Naive thymus-derived CD4-positive, alpha-beta T cell (primary cell): ENCODE results near the gene GABRD. TPM values are rescaled to one million over a fixed set of nuclear protein-coding genes. Genes with fewer than 3 reads are reported as not detected.

Experiments
- ATAC-seq: fragments of 150-1000 bp; cut with Tn5 transposase; 2 replicates; pipeline ENCODE4 v1.10.0; 2021; ENCODE audit warnings: mild to moderate bottlenecking, moderate library complexity
- CTCF ChIA-PET: fragments of 350-600 bp; sonication (Branson Sonifier 250); formaldehyde crosslinking; loops from one replicate; lab custom pipeline; 2021; ENCODE audit warnings: antibody characterized with exemption; lab: Charles Lee
- POLR2A ChIA-PET: fragments of 350-600 bp; sonication (Branson Sonifier 250); formaldehyde crosslinking; loops from one replicate; lab custom pipeline; 2021; ENCODE audit warnings: antibody characterized with exemption, inconsistent platforms; lab: Charles Lee
- DNase-seq, 9 donors: peaks; one replicate each; pipeline versions ENCODE4 v3.0.0 to v3.0.0-alpha.2; 2020 to 2022; ENCODE audit warnings: mixed read lengths in 1 of 9
- H3K27ac ChIP-seq: one replicate; pipeline ENCODE4 v1.7.0; 2013; ENCODE audit warnings: mild to moderate bottlenecking, low read depth, low read length, moderate library complexity
- H3K27me3 ChIP-seq, 2 donors: one replicate each; pipeline ENCODE4 v1.7.0; 2013; ENCODE audit warnings: low read length in 2 of 2, mild to moderate bottlenecking in 2 of 2, moderate library complexity in 2 of 2; ENCODE audit not compliant: control insufficient read depth in 2 of 2, insufficient read depth in 2 of 2
- H3K36me3 ChIP-seq, 3 experiments: 1 replicate in 2 of 3; 2 replicates in 1 of 3; pipeline ENCODE4 v1.7.0; 2013; ENCODE audit warnings: low read length in 3 of 3, mild to moderate bottlenecking in 3 of 3, moderate library complexity in 1 of 3; ENCODE audit not compliant: insufficient read depth in 3 of 3, control insufficient read depth in 2 of 3
- H3K4me1 ChIP-seq, 2 donors: one replicate each; pipeline ENCODE4 v1.7.0; 2013; ENCODE audit warnings: low read length in 2 of 2, mild to moderate bottlenecking in 2 of 2, moderate library complexity in 1 of 2; ENCODE audit not compliant: control insufficient read depth in 2 of 2, insufficient read depth in 2 of 2
- H3K4me3 ChIP-seq: 2 replicates; pipeline ENCODE4 v1.7.0; 2013; ENCODE audit warnings: mild to moderate bottlenecking, low read length
- H3K9me3 ChIP-seq, 3 experiments: 1 replicate in 2 of 3; 2 replicates in 1 of 3; pipeline ENCODE4 v1.7.0; 2013; ENCODE audit warnings: low read length in 3 of 3; ENCODE audit not compliant: control insufficient read depth in 2 of 3
- H3K27ac Mint-ChIP-seq, 9 donors: one replicate each; pipeline ENCODE4 v1.8.0; 2020 to 2022; ENCODE audit warnings: mixed read lengths in 9 of 9, mild to moderate bottlenecking in 8 of 9, moderate library complexity in 5 of 9, inconsistent platforms in 2 of 9
- H3K27me3 Mint-ChIP-seq, 5 donors: one replicate each; pipeline ENCODE4 v1.8.0; 2021 to 2022; ENCODE audit warnings: mixed read lengths in 5 of 5, mild to moderate bottlenecking in 1 of 5
- H3K36me3 Mint-ChIP-seq, 5 donors: one replicate each; pipeline ENCODE4 v1.8.0; 2020 to 2022; ENCODE audit warnings: mixed read lengths in 5 of 5, mild to moderate bottlenecking in 3 of 5, inconsistent platforms in 1 of 5
- H3K4me1 Mint-ChIP-seq, 7 donors: one replicate each; pipeline ENCODE4 v1.8.0; 2020 to 2022; ENCODE audit warnings: mixed read lengths in 7 of 7, mild to moderate bottlenecking in 3 of 7, inconsistent platforms in 1 of 7
- H3K4me3 Mint-ChIP-seq, 10 donors: one replicate each; pipeline ENCODE4 v1.8.0; 2020 to 2022; ENCODE audit warnings: mild to moderate bottlenecking in 10 of 10, mixed read lengths in 10 of 10, moderate library complexity in 6 of 10, inconsistent platforms in 2 of 10
- H3K9me3 Mint-ChIP-seq, 11 donors: one replicate each; pipeline ENCODE4 v1.8.0; 2020 to 2022; ENCODE audit warnings: mixed read lengths in 11 of 11, mild to moderate bottlenecking in 4 of 11, inconsistent platforms in 1 of 11, moderate library complexity in 1 of 11
- intact Hi-C, 2 donors: fragments of 100-400 bp; cut with micrococcal nuclease; formaldehyde crosslinking; loops; one replicate each; pipeline ENCODE4 v1.15.1; 2023
- polyA plus RNA-seq, 2 donors: library from polyadenylated mRNA; unstranded; fragments of 300-500 nt; fragmentation: Illumina TruSeq; gene quantifications; one replicate each; pipeline ENCODE4 v1.2.3, GENCODE V29; 2021
- total RNA-seq, 6 experiments: library from RNA in 5 of 6; stranded (reverse) in 5 of 6; gene quantifications; 1 replicate in 5 of 6; 2 replicates in 1 of 6; pipeline ENCODE4 v1.2.3 and lab custom pipeline; 2021 to 2026

GABRD gene
- total and polyA plus RNA-seq, 7 experiments from 2014 or later = 0.17 to 0.31 (median 0.21) TPM; not detected in 4

DNA sequence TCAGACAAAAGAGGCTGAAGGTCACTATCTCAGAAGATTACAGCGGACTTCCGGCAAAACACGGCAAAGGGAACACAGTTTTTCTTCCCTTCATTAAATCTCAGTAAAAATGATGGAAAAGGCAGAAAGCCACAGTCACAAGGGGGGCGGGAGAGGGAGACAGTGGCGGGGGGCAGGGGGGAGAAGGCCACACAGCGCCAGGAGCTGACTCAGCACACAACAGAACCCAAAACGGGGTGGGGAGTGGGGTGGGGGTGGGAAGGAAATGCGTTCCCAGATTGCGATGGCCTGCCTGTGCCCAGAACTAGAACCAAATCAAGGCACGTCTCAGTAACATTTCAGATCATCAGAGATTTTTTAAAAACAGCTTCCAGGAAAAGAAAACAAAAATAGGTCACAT lies 28.9 kb upstream of the GABRD start:
- Histone ChIP-seq H3K36me3 (no peaks in the 10 kb centered on the region), H3K4me3 (no peak overlapping the region), H3K9me3 (no peaks in the 10 kb centered on the region), H3K4me1 (no peaks in the 10 kb centered on the region), H3K27me3 (peaks cover 0 to 3% of the 10 kb centered on the region in 2 donors), H3K27ac (no peak overlapping the region)
- peaks cover 0 to 1% (median 0%) of the 10 kb centered on the region in 11 donors for H3K9me3 Mint-ChIP-seq
- H3K27me3 Mint-ChIP-seq = peaks cover 5 to 23% (median 12%) of the 10 kb centered on the region in 5 donors
- no peaks in the 10 kb centered on the region for H3K36me3 Mint-ChIP-seq
- H3K4me1 Mint-ChIP-seq = peaks cover 2 to 17% (median 14%) of the 10 kb centered on the region in 7 donors
- POLR2A ChIA-PET = no interaction called here
- no peak overlapping the region for H3K4me3 Mint-ChIP-seq
- intact Hi-C loops = no loop called here
- H3K27ac Mint-ChIP-seq = no peak overlapping the region
- CTCF ChIA-PET = no interaction called here
- ATAC-seq = no peak
- no peak for DNase-seq

GRCh38 chr1:1994536-1994935 lies 24.6 kb upstream of the GABRD start:
- CTCF ChIA-PET = no interaction called here
- Histone ChIP-seq H3K9me3 (no peaks in the 10 kb centered on the region), H3K27me3 (no peaks in the 10 kb centered on the region), H3K4me1 (no peaks in the 10 kb centered on the region), H3K36me3 (no peaks in the 10 kb centered on the region), H3K4me3 (no peak overlapping the region), H3K27ac (no peak overlapping the region)
- ATAC-seq (no peak), DNase-seq (no peak)
- no peak overlapping the region for H3K4me3 Mint-ChIP-seq
- peaks cover 0 to 1% (median 0%) of the 10 kb centered on the region in 11 donors for H3K9me3 Mint-ChIP-seq
- H3K27ac Mint-ChIP-seq = no peak overlapping the region
- peaks cover 5 to 10% (median 8%) of the 10 kb centered on the region in 7 donors for H3K4me1 Mint-ChIP-seq
- no peaks in the 10 kb centered on the region for H3K36me3 Mint-ChIP-seq
- POLR2A ChIA-PET = no interaction called here
- peaks cover 4 to 27% (median 15%) of the 10 kb centered on the region in 5 donors for H3K27me3 Mint-ChIP-seq
- intact Hi-C loops = no loop called here

- Mint-ChIP-seq H3K27me3 (peaks cover 12 to 42% (median 19%) of the 10 kb centered on the region in 5 donors), H3K4me3 (peak overlapping the region in 1 of 10 donors; percentile 14), H3K4me1 (peaks cover 5 to 10% (median 8%) of the 10 kb centered on the region in 7 donors), H3K27ac (peak overlapping the region in 1 of 9 donors; percentile 50), H3K9me3 (no peaks in the 10 kb centered on the region), H3K36me3 (no peaks in the 10 kb centered on the region)
- CTCF ChIA-PET = no interaction called here
- Histone ChIP-seq H3K36me3 (no peaks in the 10 kb centered on the region), H3K4me1 (no peaks in the 10 kb centered on the region), H3K27me3 (no peaks in the 10 kb centered on the region), H3K4me3 (no peak overlapping the region), H3K9me3 (no peaks in the 10 kb centered on the region), H3K27ac (no peak overlapping the region)
- intact Hi-C loops = no loop called here
- DNase-seq (peak in 1 of 9 donors; percentile 7), ATAC-seq (peak; percentile 51)
- POLR2A ChIA-PET = no interaction called here
These were observed 22.9 kb upstream of the GABRD start for GRCh38 chr1:1996207-1996651.

DNA sequence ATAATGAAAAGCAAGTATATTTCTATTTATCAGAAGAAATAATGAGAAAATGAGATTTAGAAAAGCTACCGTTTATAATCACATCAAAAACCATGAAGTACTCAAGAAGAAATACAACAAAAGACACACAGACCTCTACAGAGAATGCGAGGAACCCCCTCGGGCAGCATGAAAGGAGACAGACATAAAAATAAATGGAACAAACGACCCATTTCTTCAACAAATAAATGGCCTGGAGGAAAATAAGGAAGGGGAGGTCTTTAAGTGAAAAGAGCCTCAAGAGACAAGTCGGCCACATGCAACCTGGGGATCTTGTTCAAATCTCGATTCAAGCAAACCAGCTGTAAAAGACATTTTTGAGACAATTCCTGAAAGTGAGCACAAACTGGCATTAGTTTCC lies 21.6 kb upstream of the GABRD start:
- intact Hi-C loops = no loop called here
- no peaks in the 10 kb centered on the region for H3K9me3 ChIP-seq
- no peak for ATAC-seq
- H3K9me3 Mint-ChIP-seq = no peaks in the 10 kb centered on the region
- H3K27me3 Mint-ChIP-seq = peaks cover 19 to 50% (median 27%) of the 10 kb centered on the region in 5 donors
- CTCF ChIA-PET = no interaction called here
- peaks cover 0 to 3% (median 0%) of the 10 kb centered on the region in 5 donors for H3K36me3 Mint-ChIP-seq
- no peak for DNase-seq
- no peaks in the 10 kb centered on the region for H3K27me3 ChIP-seq
- no peaks in the 10 kb centered on the region for H3K36me3 ChIP-seq
- POLR2A ChIA-PET = no interaction called here
- H3K4me3 Mint-ChIP-seq = no peak overlapping the region
- H3K27ac Mint-ChIP-seq = no peak overlapping the region
- no peak overlapping the region for H3K27ac ChIP-seq
- H3K4me1 ChIP-seq = no peaks in the 10 kb centered on the region
- H3K4me1 Mint-ChIP-seq = peaks cover 5 to 10% (median 8%) of the 10 kb centered on the region in 7 donors
- H3K4me3 ChIP-seq = no peak overlapping the region

DNA sequence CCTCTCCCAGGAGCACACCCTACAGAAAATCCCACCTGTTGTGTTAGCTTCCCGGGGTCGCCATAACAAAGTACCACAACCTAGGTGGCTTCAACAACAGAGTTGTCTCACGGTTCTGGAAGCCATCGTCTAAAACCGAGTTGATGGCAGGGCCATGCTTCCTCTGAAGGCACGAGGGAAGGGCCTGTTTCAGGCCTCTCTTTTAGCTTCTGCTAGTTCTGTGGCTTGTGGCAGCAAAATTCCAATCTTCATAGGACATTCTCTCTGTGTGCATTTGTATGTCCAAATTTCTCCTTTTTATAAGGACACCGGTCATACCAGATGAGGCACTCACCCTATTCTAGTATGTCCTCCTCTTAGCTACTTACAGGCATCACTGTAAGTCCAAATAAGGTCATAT lies 18.7 kb upstream of the GABRD start:
- no peaks in the 10 kb centered on the region for H3K4me1 ChIP-seq
- intact Hi-C loops = no loop called here
- DNase-seq (no peak), ATAC-seq (no peak)
- CTCF ChIA-PET = no interaction called here
- no peaks in the 10 kb centered on the region for H3K36me3 ChIP-seq
- peaks cover 33 to 55% (median 45%) of the 10 kb centered on the region in 5 donors for H3K27me3 Mint-ChIP-seq
- POLR2A ChIA-PET = no interaction called here
- H3K36me3 Mint-ChIP-seq = peaks cover 0 to 3% (median 0%) of the 10 kb centered on the region in 5 donors
- no peak overlapping the region for H3K4me3 ChIP-seq
- H3K4me3 Mint-ChIP-seq = no peak overlapping the region
- H3K9me3 Mint-ChIP-seq = no peaks in the 10 kb centered on the region
- peaks cover 1 to 6% (median 5%) of the 10 kb centered on the region in 7 donors for H3K4me1 Mint-ChIP-seq
- no peaks in the 10 kb centered on the region for H3K9me3 ChIP-seq
- no peak overlapping the region for H3K27ac ChIP-seq
- H3K27ac Mint-ChIP-seq = no peak overlapping the region
- no peaks in the 10 kb centered on the region for H3K27me3 ChIP-seq

DNA sequence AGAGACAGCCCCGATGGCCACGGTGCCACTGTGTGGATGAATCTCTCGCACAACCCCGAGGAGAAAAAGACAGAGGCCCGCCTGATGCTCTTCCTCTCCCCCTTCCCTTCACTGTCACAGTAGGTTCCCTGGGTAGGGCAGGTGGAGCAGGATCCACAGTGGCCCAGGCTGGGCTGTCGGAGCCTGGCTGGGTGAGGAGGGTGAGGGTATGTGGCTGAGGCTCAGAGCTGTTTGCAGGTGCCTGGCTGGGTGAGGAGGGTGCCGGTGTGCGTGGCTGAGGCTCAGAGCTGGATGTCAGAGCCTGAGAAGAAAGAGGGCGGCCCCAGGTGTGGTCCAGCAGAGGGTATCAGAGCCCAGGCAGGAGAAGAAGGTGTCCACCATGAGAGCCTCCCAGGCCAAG lies 18.3 kb upstream of the GABRD start:
- Mint-ChIP-seq H3K4me3 (no peak overlapping the region), H3K27ac (no peak overlapping the region), H3K4me1 (peaks cover 1 to 6% (median 5%) of the 10 kb centered on the region in 7 donors), H3K27me3 (peaks cover 36 to 58% (median 49%) of the 10 kb centered on the region in 5 donors), H3K36me3 (peaks cover 0 to 3% (median 0%) of the 10 kb centered on the region in 5 donors), H3K9me3 (no peaks in the 10 kb centered on the region)
- intact Hi-C loops = no loop called here
- no peaks in the 10 kb centered on the region for H3K4me1 ChIP-seq
- ATAC-seq = no peak
- H3K4me3 ChIP-seq = no peak overlapping the region
- CTCF ChIA-PET = interaction anchor here (0.9 kb wide), 1 partner anchor 43 kb away, joined by 3 read pairs; no protein-coding TSS in a partner anchor
- H3K27ac ChIP-seq = no peak overlapping the region
- POLR2A ChIA-PET = no interaction called here
- H3K27me3 ChIP-seq = no peaks in the 10 kb centered on the region
- H3K9me3 ChIP-seq = no peaks in the 10 kb centered on the region
- DNase-seq = no peak
- H3K36me3 ChIP-seq = no peaks in the 10 kb centered on the region

DNA sequence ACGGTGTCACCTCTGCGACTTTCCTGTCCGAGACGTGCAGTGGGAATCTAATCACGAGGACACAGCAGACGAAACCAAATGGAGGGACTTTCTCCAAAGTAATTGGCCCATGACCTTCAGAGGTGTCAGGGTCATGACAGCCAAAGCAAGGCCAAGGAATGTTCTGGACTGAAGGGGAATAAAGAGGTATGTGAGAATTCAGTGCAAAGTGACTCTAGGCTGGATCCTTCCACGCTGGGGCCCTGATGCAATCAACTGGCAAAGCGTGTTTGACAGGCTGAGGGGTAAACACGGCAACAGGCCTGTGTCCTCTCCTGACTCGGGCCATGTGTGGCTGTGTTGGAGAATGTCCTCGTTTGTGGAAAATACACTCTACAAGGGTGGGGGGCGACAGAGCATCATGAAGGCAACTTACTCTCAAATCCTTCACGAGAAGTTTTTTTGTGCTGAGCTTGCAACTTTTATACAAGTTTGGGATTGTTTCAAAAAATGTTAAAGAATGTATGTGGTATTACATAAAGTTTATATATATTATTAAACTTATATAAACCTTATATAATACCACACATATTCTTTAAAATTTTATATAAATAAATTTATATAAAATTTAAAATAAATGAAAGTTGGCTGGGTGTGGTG lies 17.3 kb upstream of the GABRD start:
- H3K27me3 Mint-ChIP-seq = peaks cover 31 to 65% (median 49%) of the 10 kb centered on the region in 5 donors
- no peak for ATAC-seq
- ChIA-PET CTCF (interaction anchor here (0.9 kb wide), 1 partner anchor 42 kb away, joined by 3 read pairs; no protein-coding TSS in a partner anchor), POLR2A (no interaction called here)
- no peak overlapping the region for H3K4me3 Mint-ChIP-seq
- Histone ChIP-seq H3K9me3 (no peaks in the 10 kb centered on the region), H3K4me3 (no peak overlapping the region), H3K36me3 (no peaks in the 10 kb centered on the region), H3K27me3 (no peaks in the 10 kb centered on the region), H3K27ac (no peak overlapping the region), H3K4me1 (no peaks in the 10 kb centered on the region)
- peaks cover 0 to 3% (median 0%) of the 10 kb centered on the region in 5 donors for H3K36me3 Mint-ChIP-seq
- H3K4me1 Mint-ChIP-seq = peaks cover 0 to 1% (median 0%) of the 10 kb centered on the region in 7 donors
- peak overlapping the region in 1 of 9 donors; percentile 9 for H3K27ac Mint-ChIP-seq
- no peaks in the 10 kb centered on the region for H3K9me3 Mint-ChIP-seq
- DNase-seq = no peak
- intact Hi-C loops = no loop called here
